Suppressor macrophage (primary cell): ENCODE results near the gene MRPS18A.

Source experiments
- DNase-seq, 4 experiments: peaks; one replicate each; pipeline ENCODE4 v3.0.0-alpha.2; 2020 to 2022
- total RNA-seq, 17 experiments: gene quantifications; one replicate each; lab custom pipeline; 2026; ENCODE audit warnings: mixed read lengths in 6 of 17, inconsistent platforms in 3 of 17; lab: John Stamatoyannopoulos, UW

The MRPS18A gene
- total RNA-seq: 10.4 to 30.2 (median 18.0) reads per million in 17 experiments

DNA sequence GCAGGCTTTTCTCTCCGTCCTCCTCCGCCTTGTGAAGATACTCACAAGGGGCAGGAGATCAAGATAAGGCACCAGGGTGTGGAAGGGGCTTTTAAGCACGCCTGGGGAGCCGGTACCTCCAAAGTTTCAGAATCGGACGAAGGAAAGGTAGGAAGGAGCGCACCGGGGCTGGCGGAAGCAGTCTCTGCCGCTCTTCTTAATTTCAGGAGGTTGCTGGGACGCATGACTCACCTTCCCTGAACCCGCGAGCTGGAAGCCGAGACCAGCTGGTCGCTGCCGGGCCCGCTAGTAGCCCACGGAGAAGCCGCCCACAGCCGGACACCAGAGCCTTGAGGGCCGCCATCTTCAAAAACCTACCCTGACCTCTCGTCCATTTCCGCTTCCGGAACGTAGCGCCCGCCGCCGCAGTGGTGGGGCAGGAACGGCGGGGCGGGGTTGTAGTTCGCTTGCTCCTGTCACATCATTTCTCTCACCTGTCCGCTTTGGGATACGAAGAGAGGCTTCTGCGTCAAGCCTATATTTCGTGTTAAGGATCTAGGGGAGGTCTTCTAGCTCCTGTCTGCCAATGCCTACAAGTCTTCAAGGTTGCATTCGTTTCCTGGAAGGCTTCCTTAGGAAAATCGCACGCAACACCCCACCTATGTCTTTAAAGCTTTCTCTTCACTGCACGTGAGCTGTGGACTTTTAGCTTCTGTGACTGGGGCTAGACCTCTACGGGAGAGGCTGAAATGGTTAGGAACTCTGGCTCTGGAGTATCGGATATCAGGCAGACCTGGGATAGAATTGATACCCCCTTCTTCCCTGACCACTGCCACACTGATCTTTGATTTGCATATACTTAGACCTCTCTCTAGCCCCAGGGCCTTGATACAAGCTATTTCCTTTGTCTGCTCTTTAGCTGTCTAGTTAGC, at the start of gene MRPS18A:
MRPS18A (minus strand) TSS at position 355 of the 911 bp plus-strand sequence; CDS start at position 343, 12 bp downstream.
- DNase-seq: peak; percentile 84 to 92 (median 90)

DNA sequence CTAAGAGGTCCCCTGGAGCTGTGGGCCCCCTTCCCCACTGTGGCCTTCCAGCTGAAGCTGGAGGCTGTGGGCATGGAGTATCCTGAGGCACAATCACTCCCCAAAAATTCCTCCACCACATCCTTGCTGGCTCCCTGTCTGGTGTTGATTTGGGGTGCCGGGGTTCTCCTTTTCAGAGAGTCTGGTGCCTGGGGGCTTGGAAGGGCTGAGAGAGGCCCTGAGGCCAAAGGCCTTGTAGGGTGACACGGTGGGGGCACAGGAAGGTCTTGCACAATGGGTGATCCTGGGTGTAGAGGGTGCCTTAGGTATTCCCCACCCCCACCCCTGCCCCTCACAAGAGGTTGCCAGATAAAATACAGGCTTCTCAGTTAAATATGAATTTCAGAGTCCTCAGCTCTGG, 49.3 kb upstream of the MRPS18A start:
- no peak for DNase-seq

DNA sequence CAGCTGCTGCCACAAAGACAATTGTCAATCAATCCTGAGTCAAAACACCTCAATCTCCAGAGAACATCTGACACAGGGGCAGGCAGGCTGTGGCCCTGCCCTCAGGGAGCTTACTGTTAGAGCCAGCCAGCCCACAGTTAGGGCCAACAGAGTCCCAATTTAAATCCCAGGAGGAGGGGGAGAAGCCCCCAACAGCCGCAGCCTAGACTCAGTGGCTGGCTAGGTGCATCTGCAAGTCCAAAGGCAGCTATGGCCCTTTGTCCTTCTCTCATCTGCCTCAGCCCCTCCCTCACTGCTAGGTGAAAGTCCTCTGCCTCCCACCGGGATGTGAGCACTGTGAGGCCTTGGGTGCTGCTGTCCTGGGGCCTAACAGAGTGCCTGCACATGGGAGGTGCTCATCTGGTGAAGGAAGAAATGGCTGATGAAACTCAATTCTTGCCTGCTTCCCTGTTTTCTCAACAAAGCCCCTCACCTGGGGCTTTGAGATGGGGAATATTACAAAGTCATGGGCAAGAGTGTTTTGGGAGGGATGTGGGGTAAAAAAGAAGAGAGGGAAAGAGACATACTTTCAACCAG, 48.7 kb upstream of the MRPS18A start:
- no peak for DNase-seq

DNA sequence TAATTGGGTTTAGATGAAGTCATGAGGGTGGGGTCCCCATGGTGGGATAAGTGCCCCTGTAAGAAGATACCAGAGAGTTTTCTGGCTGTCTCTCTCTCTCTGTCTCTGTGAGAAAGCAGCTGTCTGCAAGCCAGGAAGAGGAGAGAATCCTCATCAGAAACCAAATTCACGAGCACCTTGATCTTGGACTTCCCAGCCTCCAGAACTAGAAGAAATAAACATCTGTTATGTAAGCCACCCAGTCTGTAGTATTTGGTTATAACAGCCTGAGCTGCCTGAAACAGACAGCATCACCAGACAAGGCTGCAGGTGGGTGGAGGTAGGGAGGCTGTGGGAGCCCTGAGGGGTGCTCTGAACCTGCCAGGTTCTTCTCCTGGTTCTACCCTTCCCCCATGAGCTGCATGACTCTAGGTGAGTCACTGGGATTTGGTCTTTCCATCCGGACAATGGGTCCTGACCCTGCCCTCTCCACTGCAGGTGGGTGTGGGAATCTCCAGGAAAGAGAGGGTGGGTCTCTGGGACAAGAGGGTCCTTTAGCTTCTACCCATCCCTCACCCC, 48.1 kb upstream of the MRPS18A start:
- no peak for DNase-seq

DNA sequence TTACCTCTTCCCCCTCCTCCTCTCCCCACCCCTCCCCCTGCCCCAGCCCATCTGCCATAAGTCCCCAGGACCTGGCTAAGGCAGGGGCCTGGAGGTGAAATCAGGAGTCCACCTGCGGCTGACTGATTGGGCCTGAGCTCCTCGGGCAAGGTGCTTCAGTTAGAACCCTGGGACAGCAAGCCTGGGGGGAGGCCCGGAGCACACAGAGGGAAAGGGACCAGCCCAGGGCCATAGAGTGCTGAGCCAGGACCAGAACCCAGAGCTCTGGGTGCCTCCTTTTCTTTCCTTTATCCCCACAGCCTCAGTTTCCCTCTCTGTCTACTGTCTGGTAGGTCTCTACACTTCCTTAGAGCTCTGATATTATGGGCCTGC, 46.7 kb upstream of the MRPS18A start:
- DNase-seq: no peak

DNA sequence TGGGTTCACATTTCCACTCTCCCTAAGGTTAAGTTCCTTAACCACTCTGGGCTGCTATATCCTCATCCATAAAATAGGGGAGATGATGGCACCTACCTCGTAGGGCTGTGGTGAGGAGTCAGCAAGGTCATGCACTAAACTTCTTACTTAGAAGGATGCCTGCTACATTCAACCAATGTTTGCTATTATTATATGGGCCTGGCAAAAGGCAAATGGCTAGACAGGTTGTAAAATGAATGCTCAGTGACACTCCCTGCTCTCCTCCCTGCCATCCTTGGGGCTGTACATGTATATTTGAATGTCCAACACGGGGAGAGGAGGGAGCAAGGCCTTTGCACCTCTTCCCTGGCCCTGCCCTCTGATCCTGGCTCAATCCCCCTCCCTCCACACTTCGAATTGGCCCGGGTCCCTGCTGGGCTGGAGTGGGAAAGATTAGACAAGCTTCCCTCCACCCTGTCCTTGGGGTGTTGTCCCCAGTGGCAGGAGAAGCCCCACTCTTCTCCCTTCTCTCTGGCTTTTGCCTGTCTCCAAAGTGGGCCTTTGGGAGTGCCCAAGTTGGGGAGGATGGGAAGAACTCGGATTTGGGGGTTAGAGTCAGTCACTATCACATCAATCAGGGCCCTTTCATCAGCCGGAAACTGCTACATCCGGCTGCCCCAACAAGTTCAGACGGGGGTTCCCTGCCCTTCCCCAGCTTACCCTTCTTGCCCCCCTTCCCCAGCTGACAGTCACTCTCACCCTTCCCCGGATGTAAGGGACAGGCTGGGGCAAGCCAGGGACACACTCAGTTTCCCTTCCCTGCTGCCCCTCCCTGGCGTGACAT, 46.1 kb upstream of the MRPS18A start:
- DNase-seq: no peak

DNA sequence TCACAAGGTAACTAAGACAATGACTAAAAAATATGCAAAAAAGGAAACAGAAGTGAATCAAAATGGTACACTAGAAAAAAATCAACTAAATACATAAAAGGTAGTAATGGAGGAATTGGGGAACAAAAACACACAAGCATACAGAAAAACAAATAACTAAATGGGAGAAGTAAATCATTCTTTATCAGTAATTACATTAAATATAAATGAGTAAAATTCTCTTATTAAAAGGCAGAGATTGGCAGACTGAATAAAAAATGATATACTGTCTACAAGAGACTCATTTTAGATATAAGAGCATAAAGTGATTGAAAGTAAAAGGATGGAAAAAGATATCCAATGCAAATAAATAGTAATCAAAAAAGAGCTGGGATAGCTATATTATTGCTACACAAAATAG, 43.0 kb upstream of the MRPS18A start:
- no peak for DNase-seq

DNA sequence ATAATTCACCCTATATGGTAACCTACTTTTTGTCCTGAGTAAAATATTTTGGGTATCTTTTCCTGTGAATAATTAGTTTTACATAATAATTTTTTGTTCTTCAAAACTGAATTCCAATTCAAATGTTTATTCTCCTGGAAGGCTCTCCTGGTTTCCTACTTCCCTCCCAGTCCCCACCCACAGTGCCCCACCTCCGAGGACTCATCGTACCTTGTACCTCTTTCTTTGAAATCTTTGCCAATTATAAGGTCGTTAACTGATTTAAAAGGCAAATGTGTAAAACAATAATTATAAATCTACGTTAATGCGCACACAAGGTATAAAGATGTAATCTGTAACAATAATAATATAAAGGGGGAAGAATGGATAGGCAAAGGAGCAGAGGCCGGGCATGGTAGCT, 41.9 kb upstream of the MRPS18A start:
- no peak for DNase-seq

DNA sequence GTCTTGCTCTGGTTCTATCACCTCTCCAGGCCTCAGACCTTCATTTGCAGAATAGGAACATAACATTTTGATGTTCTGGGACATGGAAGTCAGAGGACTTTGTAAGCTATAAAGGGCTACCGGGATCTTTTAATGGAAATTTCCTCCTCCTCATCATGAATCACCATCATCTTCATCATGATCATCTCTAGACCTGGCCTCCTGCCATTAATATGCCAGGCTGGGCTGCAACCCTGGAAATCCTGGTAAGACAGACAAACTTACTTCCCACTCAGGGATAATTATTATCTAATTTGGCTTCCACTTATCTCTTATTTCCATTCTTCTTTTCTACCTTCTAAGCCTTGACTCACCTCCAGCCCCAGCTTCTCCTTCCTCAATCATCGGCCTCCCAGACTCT, 41.0 kb upstream of the MRPS18A start:
- DNase-seq: no peak

DNA sequence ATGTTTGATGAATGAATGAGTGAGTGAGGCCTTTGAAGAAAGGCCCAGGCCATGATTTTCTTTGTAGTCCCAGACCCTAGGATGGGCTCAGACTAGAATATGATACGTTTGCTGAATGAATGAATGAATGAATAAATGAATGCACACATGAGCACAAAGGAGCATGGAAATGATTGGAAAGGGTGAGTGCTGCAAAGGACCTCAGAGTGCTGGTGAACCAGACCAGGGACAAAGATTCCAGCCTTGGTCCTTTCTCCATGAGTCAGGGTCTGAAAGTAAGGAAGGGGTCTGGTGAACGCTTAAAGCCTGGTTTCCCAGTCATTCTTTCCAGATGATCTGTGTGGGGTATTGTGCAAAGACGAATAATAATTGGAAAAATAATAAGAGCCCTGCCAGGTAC, 40.0 kb upstream of the MRPS18A start:
- no peak for DNase-seq

DNA sequence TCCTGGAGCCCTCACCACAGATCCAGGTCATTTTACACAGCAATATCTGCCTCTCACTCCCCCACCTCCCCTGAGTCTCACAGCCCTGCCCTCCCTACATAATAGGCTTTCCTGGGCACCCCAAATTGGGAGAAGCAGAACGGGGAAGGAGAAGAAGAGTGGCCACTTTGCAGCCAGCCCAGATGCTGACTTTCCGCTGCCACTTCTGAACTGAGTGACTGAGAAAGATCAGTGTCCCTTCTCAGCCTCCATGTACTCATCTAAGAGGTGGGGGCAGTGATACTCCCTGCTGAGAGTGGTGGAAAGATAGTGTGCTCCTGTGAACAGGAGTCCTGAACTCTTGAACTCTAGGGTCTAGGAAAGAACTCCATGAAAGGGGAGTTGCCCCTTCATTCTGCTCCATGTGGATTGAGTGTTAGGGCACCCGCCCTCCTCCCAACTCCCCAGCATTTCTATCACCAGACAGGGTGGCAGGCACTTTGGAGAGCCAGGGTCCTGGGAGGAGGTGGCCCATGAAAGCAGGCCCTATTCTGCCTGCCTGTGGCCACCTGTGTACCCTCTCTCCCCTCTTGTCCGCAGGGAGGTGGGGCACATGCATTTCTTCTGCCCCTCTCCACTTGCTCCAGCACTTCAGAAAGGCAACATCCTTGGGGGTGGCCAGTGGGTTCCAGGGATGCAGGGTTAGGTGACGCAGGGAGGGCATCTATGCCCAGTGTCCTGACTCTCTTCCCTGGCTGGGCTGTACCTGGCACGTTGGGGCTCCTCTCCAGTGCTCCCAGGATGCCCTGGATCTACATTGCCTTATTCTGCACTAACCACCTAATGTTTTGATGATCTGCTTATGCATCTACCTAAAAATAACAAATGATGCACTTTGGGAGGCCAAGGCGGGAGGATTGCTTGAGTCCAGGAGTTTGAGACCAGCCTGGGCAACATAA, 38.3 kb upstream of the MRPS18A start:
- DNase-seq: peak in 2 of 4 experiments; percentile 26 to 42

DNA sequence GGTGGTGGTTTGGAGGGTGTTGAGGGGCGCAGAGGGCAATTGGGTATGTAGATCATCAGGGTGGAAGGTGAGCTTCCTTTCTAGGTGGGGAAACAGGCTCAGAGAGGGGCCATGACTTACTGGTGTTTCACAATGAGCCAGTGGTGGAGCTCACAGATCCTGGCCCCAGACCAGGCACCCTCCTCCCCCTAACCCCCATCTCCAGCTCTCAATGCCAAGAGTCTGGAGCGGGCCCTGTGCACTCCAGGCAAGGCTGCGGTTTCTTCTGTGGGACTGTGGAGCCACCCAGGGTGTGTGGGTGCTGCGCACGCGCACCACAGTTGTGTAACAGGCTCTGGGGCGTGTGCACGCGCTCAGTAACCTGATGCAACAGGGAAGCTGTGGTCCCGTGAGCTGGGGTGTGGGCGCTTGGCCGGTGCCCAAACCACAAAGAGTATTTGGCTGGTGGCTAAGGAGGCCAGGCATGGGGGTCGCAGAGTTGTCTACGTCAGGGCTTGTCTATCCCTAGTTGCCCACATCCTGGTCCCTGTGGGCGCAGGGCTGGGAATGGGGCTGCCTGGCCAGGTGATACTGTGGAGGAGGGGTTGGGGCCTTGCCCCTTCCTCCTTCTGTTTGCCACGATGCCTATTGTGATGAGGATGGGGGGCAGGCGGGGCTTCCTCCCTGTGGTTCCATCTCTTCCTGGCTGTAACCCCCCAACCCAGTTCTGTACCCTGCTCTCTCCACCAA, 37.5 kb upstream of the MRPS18A start:
- peak; percentile 97 to 98 (median 97) for DNase-seq

DNA sequence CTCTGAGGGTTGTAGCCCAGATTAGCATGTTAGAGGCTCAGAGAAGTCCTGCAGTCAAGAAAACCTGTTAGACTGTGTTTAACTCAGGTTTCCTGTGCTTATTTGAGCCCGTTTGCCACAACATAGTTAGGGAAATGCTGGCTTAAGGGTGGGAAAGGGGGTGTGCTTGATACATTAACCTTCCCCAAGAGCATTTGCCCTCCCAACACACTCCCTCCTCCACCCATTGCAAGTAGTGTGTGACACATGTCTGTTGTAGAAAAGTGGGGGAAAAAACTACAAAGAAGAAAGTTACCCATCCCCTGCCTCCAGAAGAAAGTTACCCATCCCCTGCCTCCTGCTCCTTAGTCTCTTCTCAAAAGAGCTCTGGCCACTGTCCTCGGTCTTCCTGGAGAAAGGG, 36.8 kb upstream of the MRPS18A start:
- DNase-seq: no peak

DNA sequence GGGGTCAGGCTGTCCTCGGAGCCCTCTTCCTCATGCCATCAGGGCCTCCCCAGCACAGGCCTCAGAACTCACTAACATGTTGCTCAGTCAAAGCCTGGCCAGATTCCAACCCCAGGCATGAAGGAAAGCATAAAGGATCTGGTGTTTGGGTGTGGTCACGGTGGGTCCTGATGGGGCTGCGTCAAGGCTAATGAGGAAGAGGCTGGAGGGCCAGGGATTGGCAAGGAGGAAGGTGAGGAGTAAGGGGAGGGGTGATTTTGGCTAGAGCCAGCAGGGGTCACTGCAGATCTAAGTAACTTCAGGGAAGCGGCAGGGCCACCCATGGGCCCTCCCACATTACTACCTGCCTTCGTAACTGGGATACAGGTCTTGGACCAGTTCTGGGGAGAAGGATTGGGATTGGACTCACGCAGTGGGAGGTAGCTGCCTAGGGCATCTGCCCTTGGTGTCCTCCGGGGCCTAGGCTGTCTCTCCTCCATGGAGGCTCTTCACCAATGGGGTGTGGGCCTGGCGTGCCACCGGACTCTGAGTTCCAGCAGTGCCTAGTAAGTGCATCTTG, 36.2 kb upstream of the MRPS18A start:
- DNase-seq: peak; percentile 65 to 84 (median 76)

DNA sequence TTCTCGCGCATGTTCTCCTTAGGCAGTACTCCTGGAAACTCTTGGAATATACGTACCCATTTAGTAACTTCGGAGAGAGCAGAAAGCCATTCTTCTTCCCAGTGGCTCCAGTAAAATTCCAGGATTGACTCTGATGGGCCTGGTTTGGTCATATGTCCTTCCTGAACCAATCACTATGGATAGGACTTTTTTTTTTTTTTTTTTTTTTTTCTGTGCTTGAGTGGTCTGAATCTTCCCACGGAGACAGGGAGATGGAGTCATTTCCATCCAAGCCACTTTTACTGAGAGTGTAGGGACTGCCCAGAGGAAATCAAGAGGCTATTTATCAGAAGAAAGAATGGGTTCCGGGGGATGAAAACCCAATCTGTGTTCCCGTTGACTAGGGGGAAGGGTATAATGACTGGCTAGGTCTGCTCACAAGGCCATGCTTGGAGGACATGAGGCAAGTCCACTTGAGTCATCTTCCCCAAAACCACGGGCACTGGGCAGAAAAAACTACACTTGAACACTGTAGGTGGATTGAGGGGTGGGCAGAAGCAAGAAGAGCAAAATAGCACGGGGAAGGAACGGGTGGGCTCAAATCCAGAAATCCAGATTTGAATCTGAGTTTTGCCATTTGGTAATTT, 35.4 kb upstream of the MRPS18A start:
- peak; percentile 68 to 81 (median 77) for DNase-seq

DNA sequence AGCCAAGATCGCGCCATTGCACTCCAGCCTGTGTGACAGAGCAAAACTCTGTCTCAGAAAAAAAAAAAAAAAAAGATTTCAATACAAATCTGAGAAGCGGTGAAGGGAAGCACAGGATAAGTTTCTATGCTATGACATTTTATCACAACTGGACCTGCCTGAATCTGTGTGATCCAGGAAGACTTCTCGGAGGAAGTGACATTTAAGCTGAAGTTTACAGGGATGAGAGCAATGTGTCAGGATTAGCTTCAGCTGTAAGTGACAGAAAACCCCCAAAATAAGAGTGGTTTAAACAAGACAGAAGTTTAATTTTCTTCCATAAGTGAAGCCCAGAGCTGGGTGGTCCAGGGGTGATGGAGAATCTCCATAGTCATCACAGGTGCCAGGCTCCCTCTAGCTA, 33.4 kb upstream of the MRPS18A start:
- no peak for DNase-seq

DNA sequence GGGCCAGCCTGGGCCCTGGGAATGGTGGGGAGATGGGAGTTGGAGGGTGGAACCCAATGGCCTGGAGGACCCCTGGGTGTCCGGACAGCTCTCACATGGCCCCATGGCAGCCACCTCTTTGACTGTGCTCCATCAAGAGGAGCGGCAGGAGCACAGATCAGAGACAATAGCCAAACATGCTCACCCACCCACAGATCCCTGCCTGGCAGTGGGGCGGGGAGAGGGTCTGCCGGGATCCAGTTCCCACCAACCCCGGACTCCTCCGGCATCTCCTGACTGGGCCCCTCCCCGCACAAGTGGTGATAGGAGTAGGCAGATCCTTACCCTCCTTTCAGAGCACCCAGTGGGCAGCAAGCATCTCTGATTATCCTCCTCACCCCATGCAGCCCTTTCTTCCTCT, 31.9 kb upstream of the MRPS18A start:
- DNase-seq: no peak

DNA sequence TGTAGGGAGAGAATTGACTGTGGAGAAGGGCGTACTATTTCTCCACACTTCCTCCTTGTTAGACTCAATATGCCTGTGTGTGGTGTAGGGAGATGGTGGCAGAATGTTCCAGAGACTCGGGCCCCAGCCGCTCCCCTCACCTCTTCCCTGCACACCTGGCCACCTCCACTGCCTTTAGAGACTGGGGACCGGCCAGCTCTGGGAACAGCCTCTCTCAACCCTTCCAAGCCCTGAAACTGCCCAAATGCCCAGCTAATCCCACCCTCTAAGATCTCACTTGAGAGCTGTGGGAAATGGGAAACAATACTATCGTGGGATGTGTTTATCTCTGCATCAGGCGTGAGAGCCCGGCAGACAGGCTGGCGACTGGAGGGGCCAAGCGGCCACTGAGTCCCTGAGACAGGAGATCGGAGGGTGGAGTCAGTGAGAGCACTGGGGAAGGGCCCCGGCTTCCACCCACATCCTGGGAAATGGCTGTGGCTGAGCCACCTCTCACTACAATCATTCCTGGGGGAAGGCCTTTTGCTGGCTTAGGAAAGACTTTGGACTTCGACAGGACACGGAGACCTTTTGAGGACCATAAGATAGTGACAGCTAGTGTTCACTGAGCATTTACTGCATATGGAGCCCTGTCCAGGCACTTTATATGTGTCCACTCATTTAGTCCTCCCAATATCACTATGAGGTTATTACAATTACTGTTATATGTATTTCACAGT, 31.0 kb upstream of the MRPS18A start:
- no peak for DNase-seq

DNA sequence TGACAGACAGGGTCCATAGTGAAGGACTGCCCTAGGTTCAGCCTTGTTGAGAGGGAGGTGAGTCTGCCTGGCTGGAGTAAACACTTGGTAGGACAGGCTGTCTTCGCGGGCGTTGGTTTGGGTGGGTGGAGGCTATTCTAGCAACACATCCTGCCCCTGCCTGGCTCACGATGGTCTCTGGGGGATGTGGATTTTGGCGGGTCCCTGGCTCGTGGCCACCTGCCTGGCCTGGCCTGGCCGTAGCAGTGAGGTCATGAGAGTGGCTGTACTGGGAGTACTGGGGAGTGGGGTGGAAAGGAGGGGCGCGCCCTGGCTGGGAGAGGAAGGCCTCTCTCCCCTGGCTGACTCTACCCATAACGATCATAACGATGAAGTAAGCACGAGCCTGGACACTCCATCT, 30.2 kb upstream of the MRPS18A start:
- no peak for DNase-seq

DNA sequence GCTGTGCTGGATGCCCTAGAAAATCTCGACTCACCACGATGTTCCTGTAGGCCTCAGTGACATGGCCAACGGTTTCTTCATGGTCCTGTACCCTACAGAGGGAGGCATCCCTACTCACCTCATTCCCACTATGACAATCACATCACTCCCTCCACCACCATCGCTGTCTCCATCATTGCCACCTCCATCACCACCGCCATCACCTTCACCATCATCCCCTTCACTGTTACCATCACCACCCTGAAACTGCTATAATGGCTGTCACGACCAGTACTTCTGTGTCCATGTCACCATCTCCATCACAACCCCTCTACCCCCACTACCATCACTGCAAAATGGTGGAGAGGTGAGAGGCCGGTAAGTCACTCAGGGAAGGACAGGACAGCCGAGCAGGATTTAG, 29.8 kb upstream of the MRPS18A start:
- DNase-seq: no peak
